ENCODE results near the gene FKBP2. TPM values are rescaled to one million over a fixed set of nuclear protein-coding genes. Genes with fewer than 3 reads are reported as not detected.
A peak's percentile ranks its signal among the peaks of the same experiment; 100 is the strongest.

The FKBP2 gene
- total RNA-seq, 1 experiment from 2014 or later = 41.0 TPM

DNA sequence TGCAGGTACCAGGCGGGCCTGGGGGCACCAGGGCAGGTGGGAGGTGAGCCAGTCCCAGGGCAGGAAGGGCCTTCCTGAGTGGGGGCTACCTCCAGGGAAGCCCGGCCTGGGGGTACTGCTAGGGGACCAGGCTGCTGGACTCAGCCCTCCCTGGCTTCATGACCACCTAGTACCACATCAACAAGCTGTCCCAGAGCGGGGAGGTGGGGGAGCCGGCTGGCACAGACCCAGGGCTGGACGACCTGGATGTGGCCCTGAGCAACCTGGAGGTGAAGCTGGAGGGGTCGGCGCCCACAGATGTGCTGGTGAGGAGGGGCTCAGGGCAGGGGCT lies 21.6 kb upstream of the FKBP2 start:
- H3K9ac ChIP-seq (ENCODE audit: extremely low read depth, insufficient read length, low read length) = no peak overlapping the region

More for the DNA sequence above, 21.6 kb upstream of the FKBP2 start:
- Histone ChIP-seq H4K5ac (ENCODE audit: insufficient read length, low read depth, low read length) (no peak overlapping the region), H2BK20ac (ENCODE audit: low read depth, low read length, poor library complexity, severe bottlenecking) (no peak overlapping the region), H3K4me1 (ENCODE audit: insufficient read depth, low read length) (no peaks in the 10 kb centered on the region), H3K27me3 (ENCODE audit: insufficient read depth, low read length) (no peaks in the 10 kb centered on the region), H4K20me1 (ENCODE audit: control insufficient read depth, insufficient read depth, insufficient read length) (no peaks in the 10 kb centered on the region), H3K23me2 (ENCODE audit: insufficient read length, low read depth, low read length, poor library complexity, severe bottlenecking) (no peaks in the 10 kb centered on the region), H3K23ac (ENCODE audit: insufficient read length, low read depth, low read length) (no peak overlapping the region), H3K14ac (ENCODE audit: insufficient read depth, low read length) (no peak overlapping the region), H3K4me2 (ENCODE audit: insufficient read depth, insufficient read length, low read length) (no peak overlapping the region), H3K79me2 (ENCODE audit: insufficient read depth, low read length) (no peaks in the 10 kb centered on the region), H3K9me3 (ENCODE audit: control insufficient read depth, low read depth, low read length) (no peaks in the 10 kb centered on the region), H2BK5ac (ENCODE audit: insufficient read length, low read length) (no peak overlapping the region), H3K56ac (ENCODE audit: insufficient read length, low read depth, low read length) (no peak overlapping the region), H2AK5ac (ENCODE audit: insufficient read length, low read length) (no peak overlapping the region), H3T11ph (ENCODE audit: low read length) (no peak overlapping the region), H3K79me1 (ENCODE audit: insufficient read depth, low read depth, low read length, poor library complexity, severe bottlenecking) (no peaks in the 10 kb centered on the region), H2AFZ (ENCODE audit: low read length) (no peak overlapping the region), H3K4ac (ENCODE audit: low read depth, low read length) (no peak overlapping the region), H4K91ac (ENCODE audit: insufficient read length, low read depth, low read length) (peak overlapping the region; percentile 32), H2BK15ac (ENCODE audit: low read depth, low read length) (no peak overlapping the region), H2BK12ac (ENCODE audit: insufficient read length, low read depth, low read length) (no peak overlapping the region), H3K18ac (ENCODE audit: insufficient read length, low read depth, low read length) (no peak overlapping the region), H3K27ac (ENCODE audit: insufficient read length, low read depth, low read length) (no peak overlapping the region), H4K8ac (replicated peaks; ENCODE audit: insufficient read length, low read depth, low read length) (no peak overlapping the region), H2BK120ac (ENCODE audit: low read depth, low read length, poor library complexity, severe bottlenecking) (no peak overlapping the region)
- H3K4me3 Mint-ChIP-seq = no peak overlapping the region
- no CpG with 5 or more reads among the region's 7 CpGs for WGBS (ENCODE audit: extremely low coverage, insufficient read length, low lambda C conversion rate)
- H3K36me3 Mint-ChIP-seq (ENCODE audit: insufficient read depth in 1 of 3, low read depth in 3 of 3) = peaks cover 3 to 48% (median 26%) of the 10 kb centered on the region in 3 experiments
- DNase-seq = no peak
- TF ChIP-seq, protein P1, sequence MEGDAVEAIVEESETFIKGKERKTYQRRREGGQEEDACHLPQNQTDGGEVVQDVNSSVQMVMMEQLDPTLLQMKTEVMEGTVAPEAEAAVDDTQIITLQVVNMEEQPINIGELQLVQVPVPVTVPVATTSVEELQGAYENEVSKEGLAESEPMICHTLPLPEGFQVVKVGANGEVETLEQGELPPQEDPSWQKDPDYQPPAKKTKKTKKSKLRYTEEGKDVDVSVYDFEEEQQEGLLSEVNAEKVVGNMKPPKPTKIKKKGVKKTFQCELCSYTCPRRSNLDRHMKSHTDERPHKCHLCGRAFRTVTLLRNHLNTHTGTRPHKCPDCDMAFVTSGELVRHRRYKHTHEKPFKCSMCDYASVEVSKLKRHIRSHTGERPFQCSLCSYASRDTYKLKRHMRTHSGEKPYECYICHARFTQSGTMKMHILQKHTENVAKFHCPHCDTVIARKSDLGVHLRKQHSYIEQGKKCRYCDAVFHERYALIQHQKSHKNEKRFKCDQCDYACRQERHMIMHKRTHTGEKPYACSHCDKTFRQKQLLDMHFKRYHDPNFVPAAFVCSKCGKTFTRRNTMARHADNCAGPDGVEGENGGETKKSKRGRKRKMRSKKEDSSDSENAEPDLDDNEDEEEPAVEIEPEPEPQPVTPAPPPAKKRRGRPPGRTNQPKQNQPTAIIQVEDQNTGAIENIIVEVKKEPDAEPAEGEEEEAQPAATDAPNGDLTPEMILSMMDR (conservative IDR thresholded peaks at IDR 0.05) = no peak
- no peaks in the 10 kb centered on the region for H3K9me3 Mint-ChIP-seq
- H3K27me3 Mint-ChIP-seq (ENCODE audit: low read depth) = no peaks in the 10 kb centered on the region; the same call in 1 of the 2 replicates
- H3K4me1 Mint-ChIP-seq = peaks cover 3 to 4% of the 10 kb centered on the region in 2 experiments; a peak in 2 of 4 replicates
- no peak overlapping the region for H3K27ac Mint-ChIP-seq
